Hematopoietic multipotent progenitor cell treated with erythropoietin and hydrocortisone succinate and interleukin-3 and kit ligand, for 8 days (in vitro differentiated cells): Measurements from ENCODE around the gene CALB2.
A peak's percentile ranks its signal among the peaks of the same experiment; 100 is the strongest.
"Not testable (repeated sequence)": the region's sequence is repeated elsewhere in the genome, so short reads cannot be mapped to it uniquely, and the experiment has no call there.

ENCODE experiments used
- DNase-seq: peaks from one replicate; pipeline ENCODE4 v3.0.0-alpha.2; 2015

The CALB2 gene, protein sequence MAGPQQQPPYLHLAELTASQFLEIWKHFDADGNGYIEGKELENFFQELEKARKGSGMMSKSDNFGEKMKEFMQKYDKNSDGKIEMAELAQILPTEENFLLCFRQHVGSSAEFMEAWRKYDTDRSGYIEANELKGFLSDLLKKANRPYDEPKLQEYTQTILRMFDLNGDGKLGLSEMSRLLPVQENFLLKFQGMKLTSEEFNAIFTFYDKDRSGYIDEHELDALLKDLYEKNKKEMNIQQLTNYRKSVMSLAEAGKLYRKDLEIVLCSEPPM

DNA sequence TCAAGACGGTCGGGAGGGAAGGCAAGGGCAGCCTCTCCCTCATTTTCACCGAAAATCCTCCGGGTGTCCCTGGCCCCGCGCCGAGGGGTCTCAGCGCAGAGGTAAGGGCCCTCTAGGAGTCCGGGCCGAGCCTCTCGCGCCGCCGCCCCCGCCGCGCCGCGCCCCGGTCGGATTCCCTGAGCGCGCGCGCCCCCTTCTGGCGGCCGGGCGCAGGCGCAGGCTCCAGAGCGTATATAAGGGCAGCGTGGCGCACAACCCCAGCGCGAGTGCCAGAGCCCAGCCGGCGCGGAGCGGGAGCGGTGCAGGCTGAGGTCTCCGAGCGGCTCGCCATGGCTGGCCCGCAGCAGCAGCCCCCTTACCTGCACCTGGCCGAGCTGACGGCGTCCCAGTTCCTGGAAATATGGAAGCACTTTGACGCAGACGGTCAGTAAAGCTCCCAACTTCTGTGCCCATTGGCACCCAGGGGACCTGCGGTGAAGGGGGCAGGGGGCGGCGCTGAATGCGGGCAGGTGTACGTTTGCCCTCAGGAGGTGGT is at the start of gene CALB2:
Gene CALB2, plus strand, starts transcription at position 260 of the 535 bp plus-strand sequence. Its CDS starts 70 bp downstream, at position 330.
- DNase-seq: peak; percentile 55

- peak; percentile 36 for DNase-seq
Observed at GRCh38 chr16:71311553-71312158, 46.9 kb upstream of the CALB2 start.

- DNase-seq: not testable (repeated sequence)
Observed at GRCh38 chr16:71313591-71313990, 44.9 kb upstream of the CALB2 start.

- no peak for DNase-seq
Observed at GRCh38 chr16:71315269-71315668, 43.3 kb upstream of the CALB2 start.

GRCh38 chr16:71319999-71320398 is 38.5 kb upstream of the CALB2 start:
- no peak for DNase-seq

DNA sequence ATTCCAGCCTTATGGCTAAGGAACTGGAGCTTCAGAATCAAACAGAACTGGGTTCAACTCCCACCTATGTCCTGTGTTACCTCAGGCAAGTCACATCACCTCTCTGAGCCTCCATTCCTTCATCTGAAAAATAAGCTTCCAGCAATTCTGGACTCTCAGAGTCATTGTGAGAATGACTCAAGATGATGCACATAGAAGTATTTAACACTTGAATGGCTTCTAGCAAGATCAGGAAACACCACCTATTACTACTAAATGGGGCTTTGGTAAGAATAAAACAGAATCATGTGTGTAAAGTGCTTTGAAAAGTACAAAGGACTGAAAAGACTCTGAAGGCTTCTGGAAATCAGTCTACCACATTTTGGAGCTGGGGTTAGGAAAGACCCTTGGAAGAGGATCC is 30.8 kb upstream of the CALB2 start:
- DNase-seq: no peak

DNA sequence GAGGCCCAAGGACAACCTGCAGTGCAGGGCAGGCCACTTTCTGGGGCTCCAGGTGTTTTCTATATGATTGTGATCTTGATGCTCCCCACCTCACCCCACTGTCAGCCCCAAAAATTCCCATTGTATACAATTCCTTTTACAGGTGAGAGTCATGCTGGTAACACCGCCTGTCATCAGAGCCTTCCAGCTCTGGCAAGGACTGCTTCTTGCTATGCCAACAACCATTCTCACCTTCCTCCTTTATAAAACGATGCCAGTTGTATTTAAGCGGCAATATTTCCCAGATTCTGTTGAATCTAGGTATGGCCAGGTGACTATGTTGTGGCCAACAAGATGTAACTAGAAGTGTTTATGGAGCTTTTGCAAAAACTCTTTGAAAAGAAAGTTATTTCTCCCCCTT is 30.4 kb upstream of the CALB2 start:
- no peak for DNase-seq

- no peak for DNase-seq
Observed at GRCh38 chr16:71337631-71338030, 20.9 kb upstream of the CALB2 start.

DNA sequence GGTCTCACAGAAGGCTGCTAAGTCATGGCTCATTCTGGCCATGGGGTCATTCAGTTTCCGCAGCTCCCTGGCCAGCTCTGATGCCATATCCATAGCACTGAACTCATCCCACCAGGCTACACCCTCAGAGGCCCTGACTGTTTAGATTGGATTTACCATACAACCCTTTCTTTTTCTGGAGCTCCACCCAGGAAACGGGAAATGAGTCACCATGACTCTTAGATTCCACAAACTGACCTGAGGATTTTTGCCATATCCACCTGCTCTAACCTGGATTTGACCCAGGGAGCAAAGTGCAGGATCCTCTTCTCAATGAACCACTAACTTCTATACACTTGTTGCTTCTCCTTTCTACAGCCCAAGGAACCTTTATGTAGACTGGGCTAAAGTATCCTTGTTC is 20.3 kb upstream of the CALB2 start:
- no peak for DNase-seq

GRCh38 chr16:71338632-71339031 is 19.9 kb upstream of the CALB2 start:
- no peak for DNase-seq

DNA sequence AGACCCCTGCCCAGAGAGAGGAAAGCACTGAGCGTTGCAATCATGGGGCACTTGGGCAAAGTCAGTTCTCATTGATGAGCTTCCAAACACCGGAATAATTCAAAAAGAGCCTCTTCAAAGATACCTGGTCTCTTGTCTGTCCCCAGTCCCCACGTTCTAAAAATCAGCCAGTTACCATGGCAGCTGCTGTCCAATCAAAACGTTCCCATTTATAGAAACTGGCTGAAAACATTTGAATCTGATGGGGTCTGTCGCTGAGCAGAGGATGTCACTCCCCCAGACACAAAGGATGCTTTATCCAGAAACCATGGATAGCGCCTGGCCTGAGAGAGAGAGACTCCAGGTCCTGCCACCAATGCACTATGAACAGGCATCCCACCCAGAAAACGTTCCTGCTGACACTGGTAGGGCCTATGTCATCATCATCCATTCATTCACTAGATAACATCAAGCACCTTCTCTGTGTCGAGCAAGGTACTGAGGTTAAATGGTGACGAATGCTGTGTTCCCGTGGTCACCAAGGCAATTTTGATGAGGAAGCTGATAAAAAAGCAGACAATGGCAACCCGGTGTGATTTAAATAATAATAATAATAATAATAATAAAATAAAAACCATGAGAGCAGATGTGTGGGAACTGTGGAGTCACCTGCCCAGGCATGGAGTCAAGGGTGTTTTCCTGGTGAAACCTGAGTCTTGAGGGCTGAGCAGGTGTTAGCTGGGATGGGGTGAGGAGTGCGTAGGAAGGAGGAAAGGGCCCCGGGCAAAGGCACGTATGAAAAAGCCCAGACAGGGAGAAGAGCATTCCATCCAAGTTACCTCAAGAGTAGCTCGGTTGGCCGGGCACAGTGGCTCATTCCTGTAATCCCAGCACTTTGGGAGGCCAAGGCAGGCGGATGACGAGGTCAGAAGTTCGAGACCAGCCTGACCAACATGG is 19.0 kb upstream of the CALB2 start:
- no peak for DNase-seq

DNA sequence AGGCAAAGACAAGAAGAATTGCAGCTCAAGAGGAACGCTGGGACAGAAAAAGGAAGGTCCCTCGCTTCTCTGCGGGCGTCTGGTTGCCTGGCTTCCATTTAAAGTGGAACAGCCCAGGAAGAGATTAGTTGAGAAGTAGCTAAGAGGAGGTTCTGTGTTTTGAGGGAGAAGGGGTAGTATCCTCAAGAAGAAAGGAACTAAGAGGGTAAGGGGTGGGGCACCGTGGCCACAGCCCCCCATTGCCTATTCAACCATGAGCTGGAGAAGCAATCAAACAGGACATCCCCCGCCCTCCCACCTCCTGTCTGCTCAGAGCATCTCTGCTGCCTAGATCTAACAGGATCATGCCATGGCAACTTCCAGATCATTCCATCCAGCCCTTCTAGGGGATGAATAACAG is 18.1 kb upstream of the CALB2 start:
- no peak for DNase-seq

DNA sequence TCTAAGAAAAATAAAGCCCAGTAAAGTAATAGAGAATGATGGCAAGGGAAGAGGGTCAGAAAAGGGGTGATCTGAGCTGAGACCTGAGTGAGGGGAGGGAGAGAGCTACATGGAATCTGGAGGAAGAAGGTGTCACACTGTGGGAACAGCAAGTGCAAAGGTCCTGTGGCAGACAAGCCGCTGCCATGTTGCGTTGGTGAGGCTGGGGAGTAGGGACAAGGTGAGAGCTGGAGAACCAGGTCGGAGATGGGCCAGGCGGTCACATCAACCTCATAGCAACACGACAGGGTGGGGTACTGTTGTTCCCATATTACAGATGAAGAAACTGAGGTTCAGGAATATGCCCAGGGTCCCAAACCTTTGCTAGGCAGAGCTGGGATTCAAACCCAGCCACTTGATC is 16.6 kb upstream of the CALB2 start:
- no peak for DNase-seq

- no peak for DNase-seq
Observed at GRCh38 chr16:71343078-71343477, 15.4 kb upstream of the CALB2 start.

DNA sequence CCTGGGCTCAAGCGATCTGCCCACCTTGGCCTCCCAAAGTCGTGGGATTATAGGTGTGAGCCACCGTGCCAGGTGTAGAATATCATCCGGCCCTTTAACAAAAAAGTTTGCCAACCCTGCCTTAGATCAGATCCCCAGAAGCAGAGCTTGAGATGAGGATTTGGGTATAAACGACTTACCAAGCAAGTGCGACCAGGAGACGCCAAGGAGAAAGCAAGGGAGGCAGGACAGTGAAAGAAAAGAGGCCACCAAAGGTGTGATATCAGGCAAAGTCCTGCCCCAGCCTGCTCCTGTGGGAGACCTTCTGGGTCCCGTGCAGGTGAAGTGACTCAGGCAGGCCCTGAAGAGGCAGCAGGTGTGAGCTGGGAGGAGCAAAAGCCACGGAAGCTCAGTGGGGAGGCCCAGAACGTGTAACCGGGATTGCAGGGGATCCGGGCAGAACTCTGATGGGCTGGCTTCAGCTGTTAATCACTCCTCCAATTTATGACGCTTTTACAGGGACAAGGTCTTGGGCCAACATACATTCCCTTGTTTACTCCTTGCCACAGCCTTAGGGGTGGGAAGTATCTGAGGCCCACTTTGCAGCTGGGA is 14.1 kb upstream of the CALB2 start:
- no peak for DNase-seq

DNA sequence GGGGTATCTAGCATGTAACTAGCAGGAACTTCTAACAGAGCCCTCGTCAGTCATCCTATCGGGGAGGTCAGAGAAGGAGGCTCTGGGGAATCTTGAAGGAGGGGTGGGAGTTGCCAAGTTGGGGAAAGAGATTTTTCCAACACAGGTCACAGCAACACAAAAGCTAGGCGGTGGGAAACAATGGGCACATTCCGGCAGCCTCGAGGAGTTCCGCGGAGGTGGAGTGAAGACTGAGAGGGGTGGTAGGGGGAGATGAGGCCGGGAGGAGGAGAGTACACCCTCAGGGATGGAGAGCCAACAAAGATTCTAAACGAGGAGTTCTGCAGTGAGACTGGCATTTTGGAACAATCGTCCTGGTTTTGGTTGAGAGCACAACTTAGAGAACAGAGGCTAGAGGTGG is 13.5 kb upstream of the CALB2 start:
- no peak for DNase-seq

- DNase-seq: no peak
Observed at GRCh38 chr16:71347146-71347545, 11.4 kb upstream of the CALB2 start.

GRCh38 chr16:71348262-71349085 is 10.0 kb upstream of the CALB2 start:
- no peak for DNase-seq

GRCh38 chr16:71350821-71351557 is 7.5 kb upstream of the CALB2 start:
- no peak for DNase-seq

DNA sequence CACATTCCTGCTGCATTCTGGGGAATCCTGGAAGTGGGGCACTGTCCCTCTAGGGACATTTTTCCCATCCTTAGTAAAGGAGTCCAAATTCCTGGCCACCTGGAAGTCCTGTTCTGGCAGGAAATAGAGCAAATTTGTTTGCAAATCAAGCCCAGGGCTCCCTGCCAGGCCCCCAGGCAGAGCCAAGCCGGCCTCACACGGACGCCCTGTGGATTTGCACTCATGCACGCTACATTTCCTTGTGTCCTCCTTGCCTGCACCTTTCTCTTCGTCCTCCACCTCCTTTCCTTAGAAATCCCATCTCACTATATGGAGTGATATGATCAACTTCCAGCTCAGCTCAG is 7.0 kb upstream of the CALB2 start:
- no peak for DNase-seq

DNA sequence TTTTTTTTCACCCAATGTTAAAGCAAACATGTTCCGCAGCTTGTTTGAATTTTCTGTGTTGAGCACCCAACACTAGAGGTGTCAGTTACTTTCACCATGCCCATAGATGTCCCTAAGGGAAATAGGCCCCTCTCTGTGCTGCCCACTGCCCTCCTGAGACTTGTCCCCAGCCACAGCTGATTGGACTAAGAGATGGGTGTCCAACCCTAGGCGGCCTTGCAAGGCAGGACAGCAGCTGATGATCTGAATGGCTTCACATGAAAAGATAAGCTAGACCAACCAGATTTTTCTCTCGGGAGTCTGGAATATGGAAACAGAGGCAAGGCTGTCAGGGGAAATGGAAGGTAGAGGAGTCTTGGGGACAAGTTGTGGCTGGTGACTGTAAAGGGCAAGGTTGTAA is 6.1 kb upstream of the CALB2 start:
- no peak for DNase-seq
